CD4-positive, alpha-beta T cell (primary cell): ENCODE measurements around the gene KIF3B. TPM values are rescaled to one million over a fixed set of nuclear protein-coding genes. Genes with fewer than 3 reads are reported as not detected.

Experiments used
- ATAC-seq: fragments of 200-7000 bp; cut with Tn5 transposase; one replicate; pipeline ENCODE4 v1.10.0; 2022; ENCODE audit warnings: mild to moderate bottlenecking; ENCODE audit not compliant: poor library complexity
- CTCF ChIA-PET: fragments of 350-600 bp; sonication (Branson Sonifier 250); formaldehyde crosslinking; loops from one replicate; lab custom pipeline; 2021; ENCODE audit warnings: antibody characterized with exemption, inconsistent platforms; lab: Charles Lee
- POLR2A ChIA-PET: fragments of 350-600 bp; sonication (Branson Sonifier 250); formaldehyde crosslinking; loops from one replicate; lab custom pipeline; 2021; ENCODE audit warnings: antibody characterized with exemption, inconsistent platforms; lab: Charles Lee
- DNase-seq, 14 experiments: peaks; one replicate each; pipeline ENCODE4 v3.0.0-alpha.2; 2013 to 2020; ENCODE audit warnings: mixed read lengths in 2 of 14
- H3K27ac ChIP-seq, 2 donors: one replicate each; pipeline versions ENCODE4 v1.5.1 to v1.7.0; 2013; ENCODE audit warnings: low read length in 2 of 2, low read depth in 1 of 2, mild to moderate bottlenecking in 1 of 2
- H3K27me3 ChIP-seq, 2 experiments: 1 replicate in 1 of 2; 2 replicates in 1 of 2; pipeline versions ENCODE4 v1.6.1 to v1.7.0; 2013; ENCODE audit warnings: low read length in 2 of 2, control low read depth in 1 of 2, mild to moderate bottlenecking in 1 of 2, moderate library complexity in 1 of 2; ENCODE audit not compliant: insufficient read depth in 2 of 2, control insufficient read depth in 1 of 2
- H3K36me3 ChIP-seq: one replicate; pipeline ENCODE4 v1.6.1; 2013; ENCODE audit warnings: low read length, control low read depth; ENCODE audit not compliant: insufficient read depth
- H3K4me1 ChIP-seq: one replicate; pipeline ENCODE4 v1.6.1; 2013; ENCODE audit warnings: low read length, control low read depth; ENCODE audit not compliant: insufficient read depth
- H3K4me3 ChIP-seq: one replicate; pipeline ENCODE4 v1.5.1; 2013; ENCODE audit warnings: mild to moderate bottlenecking, low read length, moderate library complexity
- H3K9me3 ChIP-seq, 2 experiments: 1 replicate in 1 of 2; 2 replicates in 1 of 2; pipeline versions ENCODE4 v1.6.1 to v1.7.0; 2013; ENCODE audit warnings: low read length in 2 of 2, mild to moderate bottlenecking in 2 of 2, control low read depth in 1 of 2, moderate library complexity in 1 of 2; ENCODE audit not compliant: control insufficient read depth in 1 of 2, insufficient read depth in 1 of 2
- H3K27ac Mint-ChIP-seq: one replicate; pipeline ENCODE4 v1.8.0; 2020; ENCODE audit warnings: mixed read lengths
- H3K27me3 Mint-ChIP-seq: one replicate; pipeline ENCODE4 v1.8.0; 2021; ENCODE audit warnings: mixed read lengths
- H3K36me3 Mint-ChIP-seq: one replicate; pipeline ENCODE4 v1.8.0; 2021; ENCODE audit warnings: low read depth, mixed read lengths
- H3K4me1 Mint-ChIP-seq: one replicate; pipeline ENCODE4 v1.8.0; 2021; ENCODE audit warnings: low read depth, mixed read lengths
- H3K4me3 Mint-ChIP-seq: one replicate; pipeline ENCODE4 v1.8.0; 2020; ENCODE audit warnings: mild to moderate bottlenecking, mixed read lengths
- H3K9me3 Mint-ChIP-seq: one replicate; pipeline ENCODE4 v1.8.0; 2020; ENCODE audit warnings: mixed read lengths
- CTCF ChIP-seq: fragments of 200-600 bp; IDR thresholded peaks from one replicate; pipeline ENCODE4 v1.8.0; 2022; ENCODE audit warnings: antibody characterized with exemption, mild to moderate bottlenecking
- intact Hi-C, 2 experiments: fragments of 100-400 bp; cut with DNase I in 1 of 2; cut with micrococcal nuclease in 1 of 2; formaldehyde crosslinking; loops; one replicate each; pipeline versions ENCODE4 v1.15.1 to v1.9.0; 2023 to 2025; cut with DNase I, micrococcal nuclease
- total RNA-seq, 174 experiments: library from RNA in 2 of 174; stranded (reverse) in 2 of 174; gene quantifications; one replicate each; pipeline ENCODE4 v1.2.3 and lab custom pipeline; 2021 to 2026

KIF3B gene
- total RNA-seq, 2 experiments from 2014 or later: 7.3 TPM

- TF ChIP-seq CTCF: no peak
- no peak overlapping the region for H3K27ac Mint-ChIP-seq
These were observed 16.6 kb downstream of the KIF3B start for GRCh38 chr20:32294071-32294470.

GRCh38 chr20:32296412-32296811 lies 19.0 kb downstream of the KIF3B start:
- H3K27me3 ChIP-seq: no peaks in the 10 kb centered on the region
- H3K4me1 ChIP-seq: no peaks in the 10 kb centered on the region
- H3K9me3 ChIP-seq: no peaks in the 10 kb centered on the region
- CTCF ChIA-PET: no interaction called here
- no peaks in the 10 kb centered on the region for H3K9me3 Mint-ChIP-seq
- intact Hi-C loops: no loop called here
- POLR2A ChIA-PET: no interaction called here
- no peaks in the 10 kb centered on the region for H3K27me3 Mint-ChIP-seq
- H3K4me3 Mint-ChIP-seq: no peak overlapping the region
- ATAC-seq: no peak
- H3K27ac Mint-ChIP-seq: no peak overlapping the region
- TF ChIP-seq CTCF: no peak
- peaks cover 30% of the 10 kb centered on the region for H3K4me1 Mint-ChIP-seq
- DNase-seq: no peak
- no peak overlapping the region for H3K27ac ChIP-seq
- no peaks in the 10 kb centered on the region for H3K36me3 ChIP-seq
- no peak overlapping the region for H3K4me3 ChIP-seq
- peaks cover under 1% of the 10 kb centered on the region for H3K36me3 Mint-ChIP-seq

More at GRCh38 chr20:32294071-32294470, 16.6 kb downstream of the KIF3B start:
- Mint-ChIP-seq H3K4me3 (no peak overlapping the region), H3K36me3 (no peaks in the 10 kb centered on the region), H3K27me3 (no peaks in the 10 kb centered on the region), H3K4me1 (peaks cover 29% of the 10 kb centered on the region), H3K9me3 (no peaks in the 10 kb centered on the region)
- Histone ChIP-seq H3K36me3 (no peaks in the 10 kb centered on the region), H3K4me3 (no peak overlapping the region), H3K4me1 (peaks cover 2% of the 10 kb centered on the region), H3K27ac (no peak overlapping the region), H3K9me3 (no peaks in the 10 kb centered on the region), H3K27me3 (no peaks in the 10 kb centered on the region)
- ATAC-seq (no peak), DNase-seq (no peak)
- ChIA-PET CTCF (interaction anchor here (1.3 kb wide), 1 partner anchor 8 kb away, joined by 3 read pairs; no protein-coding TSS in a partner anchor), POLR2A (interaction anchor here (1.2 kb wide), 1 partner anchor 8 kb away, joined by 5 read pairs; no protein-coding TSS in a partner anchor)
- intact Hi-C loops: no loop called here

GRCh38 chr20:32296819-32297420 lies 19.5 kb downstream of the KIF3B start:
- Histone ChIP-seq H3K4me3 (no peak overlapping the region), H3K27ac (no peak overlapping the region), H3K36me3 (peaks cover under 1% of the 10 kb centered on the region), H3K9me3 (no peaks in the 10 kb centered on the region), H3K27me3 (no peaks in the 10 kb centered on the region), H3K4me1 (no peaks in the 10 kb centered on the region)
- H3K27me3 Mint-ChIP-seq: no peaks in the 10 kb centered on the region
- intact Hi-C loops: no loop called here
- ATAC-seq: no peak
- no peak for DNase-seq
- peaks cover 35% of the 10 kb centered on the region for H3K4me1 Mint-ChIP-seq
- no peak overlapping the region for H3K4me3 Mint-ChIP-seq
- ChIA-PET POLR2A (no interaction called here), CTCF (no interaction called here)
- H3K36me3 Mint-ChIP-seq: peaks cover 5% of the 10 kb centered on the region
- no peaks in the 10 kb centered on the region for H3K9me3 Mint-ChIP-seq
- H3K27ac Mint-ChIP-seq: no peak overlapping the region
- TF ChIP-seq CTCF: no peak
